GM20431 (cell line): ENCODE data around the gene PDZRN3.

Experiments
- in situ Hi-C: fragments of 300-500 bp; cut with MseI, MboI; formaldehyde crosslinking; loops from one replicate; pipeline ENCODE4 v1.15.0; 2020; ENCODE audit warnings: low sequenced_read_pairs; ENCODE audit not compliant: unreplicated experiment

The PDZRN3 gene

GRCh38 chr3:73442152-73442551 lies 182.6 kb downstream of the PDZRN3 start:
- in situ Hi-C loops = no loop called here

GRCh38 chr3:73437828-73438227 lies 186.9 kb downstream of the PDZRN3 start:
- in situ Hi-C loops = no loop called here

GRCh38 chr3:73435055-73435454 lies 189.7 kb downstream of the PDZRN3 start:
- in situ Hi-C loops = no loop called here

- in situ Hi-C loops = no loop called here
Observed at GRCh38 chr3:73433687-73434086, 191.1 kb downstream of the PDZRN3 start.

- in situ Hi-C loops = no loop called here
Observed at GRCh38 chr3:73433079-73433478, 191.7 kb downstream of the PDZRN3 start.

- in situ Hi-C loops = no loop called here
Observed at GRCh38 chr3:73432706-73433032, 192.1 kb downstream of the PDZRN3 start.

GRCh38 chr3:73432023-73432705 lies 192.6 kb downstream of the PDZRN3 start:
- in situ Hi-C loops = no loop called here

- in situ Hi-C loops = no loop called here
Observed at GRCh38 chr3:73431183-73431900, 193.4 kb downstream of the PDZRN3 start.

- in situ Hi-C loops = no loop called here
Observed at GRCh38 chr3:73427048-73427706, 197.6 kb downstream of the PDZRN3 start.

- in situ Hi-C loops = no loop called here
Observed at GRCh38 chr3:73426606-73427005, 198.1 kb downstream of the PDZRN3 start.

GRCh38 chr3:73423116-73423515 lies 201.6 kb downstream of the PDZRN3 start:
- in situ Hi-C loops = no loop called here

- in situ Hi-C loops = no loop called here
Observed at GRCh38 chr3:73422571-73422970, 202.2 kb downstream of the PDZRN3 start.

GRCh38 chr3:73419942-73420341 lies 204.8 kb downstream of the PDZRN3 start:
- in situ Hi-C loops = no loop called here

- in situ Hi-C loops = no loop called here
Observed at GRCh38 chr3:73419179-73419803, 205.4 kb downstream of the PDZRN3 start.

- in situ Hi-C loops = no loop called here
Observed at GRCh38 chr3:73418681-73419080, 206.1 kb downstream of the PDZRN3 start.

GRCh38 chr3:73415118-73415517 lies 209.6 kb downstream of the PDZRN3 start:
- in situ Hi-C loops = no loop called here

- in situ Hi-C loops = no loop called here
Observed at GRCh38 chr3:73413619-73414018, 211.1 kb downstream of the PDZRN3 start.

GRCh38 chr3:73411993-73412392 lies 212.7 kb downstream of the PDZRN3 start:
- in situ Hi-C loops = no loop called here

- in situ Hi-C loops = no loop called here
Observed at GRCh38 chr3:73411545-73411944, 213.2 kb downstream of the PDZRN3 start.

GRCh38 chr3:73409138-73409763 lies 215.5 kb downstream of the PDZRN3 start:
- in situ Hi-C loops = no loop called here
